Keratinocyte (primary cell): ENCODE data around the gene DOCK7. TPM values are rescaled to one million over a fixed set of nuclear protein-coding genes. Genes with fewer than 3 reads are reported as not detected.
"Not testable (repeated sequence)": the region's sequence is repeated elsewhere in the genome, so short reads cannot be mapped to it uniquely, and the experiment has no call there.

Source experiments
- DNase-seq: peaks from one replicate; pipeline ENCODE4 v3.0.0-alpha.2; 2011; ENCODE audit warnings: low read depth, missing footprints, low spot score
- FAIRE-seq: peaks from 2 replicates; lab custom pipeline; 2011; peaks lifted over from hg19 to GRCh38; lab: Jason Lieb, UNC
- H2AFZ ChIP-seq: 2 replicates; pipeline ENCODE4 v1.6.0; 2012; ENCODE audit warnings: low read length, control low read depth, inconsistent platforms; ENCODE audit not compliant: control insufficient read depth
- H3K27ac ChIP-seq: 2 replicates; pipeline ENCODE4 v1.5.1; 2011; ENCODE audit warnings: low read length; ENCODE audit not compliant: control insufficient read depth, insufficient read depth
- H3K27me3 ChIP-seq: 3 replicates; pipeline ENCODE4 v1.6.0; 2011; ENCODE audit warnings: low read length; ENCODE audit not compliant: control insufficient read depth, insufficient read depth; ENCODE audit errors: extremely low read depth
- H3K36me3 ChIP-seq, 2 experiments: 2 replicates in 1 of 2; 3 replicates in 1 of 2; pipeline ENCODE4 v1.5.1; 2011; ENCODE audit warnings: low read length in 2 of 2, mild to moderate bottlenecking in 1 of 2; ENCODE audit not compliant: control insufficient read depth in 2 of 2, insufficient read depth in 2 of 2; ENCODE audit errors: extremely low read depth in 1 of 2
- H3K4me1 ChIP-seq: 3 replicates; pipeline ENCODE4 v1.5.1; 2011; ENCODE audit warnings: low read length; ENCODE audit not compliant: control insufficient read depth, insufficient read depth; ENCODE audit errors: extremely low read depth
- H3K4me2 ChIP-seq: 3 replicates; pipeline ENCODE4 v1.6.0; 2011; ENCODE audit warnings: low read depth, low read length; ENCODE audit not compliant: control insufficient read depth, insufficient read depth; ENCODE audit errors: extremely low read depth
- H3K4me3 ChIP-seq, 3 experiments: fragments of 200-600 bp in 1 of 3; sonication (generic) in 1 of 3; 2 replicates in 2 of 3; 3 replicates in 1 of 3; pipeline ENCODE4 v1.5.1; 2011 to 2016; ENCODE audit warnings: low read length in 3 of 3, mild to moderate bottlenecking in 3 of 3, control low read depth in 2 of 3, inconsistent platforms in 1 of 3, low read depth in 1 of 3, mixed read lengths in 1 of 3, mixed run types in 1 of 3, moderate library complexity in 1 of 3; ENCODE audit not compliant: control insufficient read depth in 2 of 3, insufficient read depth in 2 of 3; ENCODE audit errors: extremely low read depth in 1 of 3
- H3K79me2 ChIP-seq: 2 replicates; pipeline ENCODE4 v1.6.0; 2012; ENCODE audit warnings: low read length; ENCODE audit not compliant: control insufficient read depth, insufficient read depth
- H3K9ac ChIP-seq: 3 replicates; pipeline ENCODE4 v1.6.0; 2011; ENCODE audit warnings: low read length; ENCODE audit not compliant: control insufficient read depth, insufficient read depth; ENCODE audit errors: extremely low read depth
- H3K9me1 ChIP-seq: 3 replicates; pipeline ENCODE4 v1.6.0; 2011; ENCODE audit warnings: low read length; ENCODE audit not compliant: control insufficient read depth, insufficient read depth; ENCODE audit errors: extremely low read depth
- H3K9me3 ChIP-seq: 2 replicates; pipeline ENCODE4 v1.5.1; 2012; ENCODE audit warnings: low read depth, low read length; ENCODE audit not compliant: control insufficient read depth
- H4K20me1 ChIP-seq: 3 replicates; pipeline ENCODE4 v1.6.0; 2011; ENCODE audit warnings: low read length; ENCODE audit not compliant: control insufficient read depth, insufficient read depth; ENCODE audit errors: extremely low read depth
- EZH2 ChIP-seq: IDR thresholded peaks from one replicate; pipeline ENCODE4 v1.6.1; 2012; ENCODE audit warnings: inconsistent platforms, mild to moderate bottlenecking, low read length, moderate library complexity
- dilution Hi-C: fragments of 300-500 bp; cut with MboI; formaldehyde crosslinking; loops from one replicate; pipeline ENCODE4 v1.7.0; 2020; ENCODE audit warnings: low sequenced_read_pairs; ENCODE audit not compliant: extremely low pct_ligation_motif_present
- polyA plus RNA-seq, 5 experiments: library from polyadenylated mRNA; depleted of rRNA in 3 of 5; stranded (reverse) in 3 of 5; stranded (forward) in 1 of 5; unstranded in 1 of 5; fragments of >200 nt; gene quantifications; 1 replicate in 1 of 5; 2 replicates in 3 of 5; 3 replicates in 1 of 5; pipeline versions ENCODE4 v1.2.1 to v1.2.3, GENCODE V29; 2011 to 2012; ENCODE audit warnings: missing spikeins in 2 of 5, low read depth in 1 of 5, low replicate concordance in 1 of 5
- TF ChIP-seq, protein P1 (sequence below), 3 experiments: IDR thresholded peaks in 1 of 3; conservative IDR thresholded peaks in 1 of 3; optimal IDR thresholded peaks in 1 of 3; 2 replicates in 2 of 3; 3 replicates in 1 of 3; pipeline versions ENCODE3 to v1.5.1; 2011; ENCODE audit warnings: low read length in 3 of 3, mild to moderate bottlenecking in 3 of 3, moderate library complexity in 2 of 3, control low read depth in 1 of 3, inconsistent platforms in 1 of 3; ENCODE audit not compliant: insufficient read depth in 2 of 3; ENCODE audit errors: extremely low read depth in 1 of 3

DOCK7 gene
- polyA plus RNA-seq, 1 donor (not counting 4 experiments of a cell fraction or from before 2014, with no cell fraction given): 66.9 TPM

DNA sequence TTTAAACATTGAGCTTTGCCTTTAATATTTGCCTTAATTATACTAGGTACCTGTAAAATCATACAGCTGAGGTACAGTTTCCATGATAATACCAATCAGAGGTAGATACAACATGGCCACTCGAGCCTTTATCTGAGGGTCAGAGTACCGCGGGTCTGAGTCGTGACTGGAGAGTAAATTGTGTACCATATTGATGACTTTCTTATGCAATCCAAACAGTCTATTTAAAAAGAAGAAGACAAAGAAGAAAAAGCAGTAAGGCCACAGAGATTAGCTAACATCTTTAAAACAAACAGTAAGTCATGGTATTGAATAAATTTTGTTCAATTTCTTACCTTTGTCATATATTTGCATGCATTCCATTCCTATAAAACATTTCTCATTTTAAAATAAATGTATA lies 159.0 kb downstream of the DOCK7 start:
- TF ChIP-seq, protein P1, sequence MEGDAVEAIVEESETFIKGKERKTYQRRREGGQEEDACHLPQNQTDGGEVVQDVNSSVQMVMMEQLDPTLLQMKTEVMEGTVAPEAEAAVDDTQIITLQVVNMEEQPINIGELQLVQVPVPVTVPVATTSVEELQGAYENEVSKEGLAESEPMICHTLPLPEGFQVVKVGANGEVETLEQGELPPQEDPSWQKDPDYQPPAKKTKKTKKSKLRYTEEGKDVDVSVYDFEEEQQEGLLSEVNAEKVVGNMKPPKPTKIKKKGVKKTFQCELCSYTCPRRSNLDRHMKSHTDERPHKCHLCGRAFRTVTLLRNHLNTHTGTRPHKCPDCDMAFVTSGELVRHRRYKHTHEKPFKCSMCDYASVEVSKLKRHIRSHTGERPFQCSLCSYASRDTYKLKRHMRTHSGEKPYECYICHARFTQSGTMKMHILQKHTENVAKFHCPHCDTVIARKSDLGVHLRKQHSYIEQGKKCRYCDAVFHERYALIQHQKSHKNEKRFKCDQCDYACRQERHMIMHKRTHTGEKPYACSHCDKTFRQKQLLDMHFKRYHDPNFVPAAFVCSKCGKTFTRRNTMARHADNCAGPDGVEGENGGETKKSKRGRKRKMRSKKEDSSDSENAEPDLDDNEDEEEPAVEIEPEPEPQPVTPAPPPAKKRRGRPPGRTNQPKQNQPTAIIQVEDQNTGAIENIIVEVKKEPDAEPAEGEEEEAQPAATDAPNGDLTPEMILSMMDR (optimal IDR thresholded peaks at IDR 0.05 in 1 of 3, IDR thresholded peaks at IDR 0.05 in 1 of 3, conservative IDR thresholded peaks at IDR 0.05 in 1 of 3; ENCODE audit: extremely low read depth in 1 of 3, insufficient read depth in 2 of 3, low read length in 3 of 3): no peak
- no peak for TF ChIP-seq EZH2
- no peaks in the 10 kb centered on the region for H4K20me1 ChIP-seq
- H3K27me3 ChIP-seq: no peaks in the 10 kb centered on the region
- H3K4me2 ChIP-seq: no peak overlapping the region
- H3K27ac ChIP-seq: no peak overlapping the region
- H3K4me1 ChIP-seq: no peaks in the 10 kb centered on the region
- dilution Hi-C loops: no loop called here
- DNase-seq: no peak
- H3K9ac ChIP-seq: no peak overlapping the region
- H3K79me2 ChIP-seq: no peaks in the 10 kb centered on the region
- FAIRE-seq: no peak
- H3K9me1 ChIP-seq: no peaks in the 10 kb centered on the region
- peaks cover 0 to 4% of the 10 kb centered on the region in 2 experiments for H3K36me3 ChIP-seq
- no peak overlapping the region for H3K4me3 ChIP-seq
- no peak overlapping the region for H2AFZ ChIP-seq
- no peaks in the 10 kb centered on the region for H3K9me3 ChIP-seq

DNA sequence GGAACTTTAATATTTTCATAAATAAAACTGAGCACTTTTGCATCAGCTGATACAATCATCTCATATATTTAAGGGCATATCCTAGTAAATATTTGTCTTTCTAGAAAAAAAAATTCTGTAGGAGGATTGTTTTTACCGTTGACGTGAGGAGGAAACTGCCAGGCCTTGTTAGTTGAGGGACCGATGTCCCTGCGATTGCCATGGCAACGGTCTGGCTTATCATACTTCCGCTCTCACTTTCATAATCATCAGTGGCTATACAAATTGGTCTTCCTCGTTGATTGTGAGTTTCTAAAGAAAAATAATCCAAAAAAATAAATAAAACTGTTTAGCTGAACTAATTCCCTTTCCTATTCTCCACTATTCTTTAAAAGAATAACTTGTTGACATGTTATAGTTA lies 160.2 kb downstream of the DOCK7 start:
- Histone ChIP-seq H3K4me3 (no peak overlapping the region), H3K9me3 (no peaks in the 10 kb centered on the region), H3K4me2 (no peak overlapping the region), H3K27me3 (no peaks in the 10 kb centered on the region), H4K20me1 (no peaks in the 10 kb centered on the region), H3K9me1 (no peaks in the 10 kb centered on the region), H3K27ac (no peak overlapping the region), H3K79me2 (no peaks in the 10 kb centered on the region), H3K4me1 (no peaks in the 10 kb centered on the region), H3K9ac (no peak overlapping the region), H3K36me3 (peaks cover 0 to 4% of the 10 kb centered on the region in 2 experiments), H2AFZ (no peak overlapping the region)
- TF ChIP-seq EZH2: no peak
- dilution Hi-C loops: no loop called here
- FAIRE-seq (no peak), DNase-seq (no peak)

DNA sequence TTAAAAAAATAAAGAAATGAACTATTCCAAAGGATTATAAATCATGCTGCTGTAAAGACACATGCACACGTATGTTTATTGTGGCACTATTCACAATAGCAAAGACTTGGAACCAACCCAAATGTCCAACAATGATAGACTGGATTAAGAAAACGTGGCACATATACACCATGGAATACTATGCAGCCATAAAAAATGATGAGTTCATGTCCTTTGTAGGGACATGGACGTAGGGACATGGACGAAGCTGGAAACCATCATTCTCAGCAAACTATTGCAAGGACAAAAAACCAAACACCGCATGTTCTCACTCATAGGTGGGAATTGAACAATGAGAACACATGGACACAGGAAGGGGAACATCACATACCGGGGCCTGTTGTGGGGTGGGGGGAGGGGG lies 160.8 kb downstream of the DOCK7 start:
- H3K9me1 ChIP-seq, H2AFZ ChIP-seq, H3K9ac ChIP-seq, H3K79me2 ChIP-seq, H3K4me1 ChIP-seq, H3K27ac ChIP-seq, dilution Hi-C loops, H3K4me3 ChIP-seq, H3K4me2 ChIP-seq, DNase-seq, FAIRE-seq, H3K27me3 ChIP-seq, H3K36me3 ChIP-seq, H4K20me1 ChIP-seq, H3K9me3 ChIP-seq: not testable (repeated sequence)
